HG02981 (cell line): Measurements from ENCODE around the gene MGA.

ENCODE experiments used
- ATAC-seq: cut with Tn5 transposase; IDR thresholded peaks from one replicate; pipeline ENCODE4 v1.9.1; 2021; ENCODE audit warnings: mild to moderate bottlenecking, moderate library complexity; ENCODE audit not compliant: unreplicated experiment

The MGA gene

GRCh38 chr15:41780266-41780665 lies 120.1 kb downstream of the MGA start:
- no peak for ATAC-seq

GRCh38 chr15:41780727-41781126 lies 120.5 kb downstream of the MGA start:
- ATAC-seq: no peak

GRCh38 chr15:41782371-41783282 lies 122.4 kb downstream of the MGA start:
- ATAC-seq: no peak

GRCh38 chr15:41783296-41783695 lies 123.1 kb downstream of the MGA start:
- ATAC-seq: no peak

- no peak for ATAC-seq
Observed at GRCh38 chr15:41788262-41788661, 128.1 kb downstream of the MGA start.

GRCh38 chr15:41789236-41789635 lies 129.0 kb downstream of the MGA start:
- ATAC-seq: no peak

GRCh38 chr15:41789662-41790061 lies 129.5 kb downstream of the MGA start:
- ATAC-seq: no peak

GRCh38 chr15:41790169-41790568 lies 130.0 kb downstream of the MGA start:
- ATAC-seq: no peak

- no peak for ATAC-seq
Observed at GRCh38 chr15:41790756-41791546, 130.7 kb downstream of the MGA start.

GRCh38 chr15:41791547-41791937 lies 131.3 kb downstream of the MGA start:
- ATAC-seq: no peak

- ATAC-seq: no peak
Observed at GRCh38 chr15:41792000-41792637, 131.9 kb downstream of the MGA start.

- no peak for ATAC-seq
Observed at GRCh38 chr15:41794081-41794480, 133.9 kb downstream of the MGA start.

- no peak for ATAC-seq
Observed at GRCh38 chr15:41795996-41796856, 136.0 kb downstream of the MGA start.

GRCh38 chr15:41797201-41797944 lies 137.2 kb downstream of the MGA start:
- no peak for ATAC-seq

GRCh38 chr15:41798607-41799487 lies 138.6 kb downstream of the MGA start:
- ATAC-seq: no peak

GRCh38 chr15:41799488-41799805 lies 139.2 kb downstream of the MGA start:
- ATAC-seq: no peak

GRCh38 chr15:41801185-41801584 lies 141.0 kb downstream of the MGA start:
- no peak for ATAC-seq

- ATAC-seq: no peak
Observed at GRCh38 chr15:41801850-41802455, 141.7 kb downstream of the MGA start.

GRCh38 chr15:41804361-41804760 lies 144.2 kb downstream of the MGA start:
- ATAC-seq: no peak
